Hematopoietic multipotent progenitor cell treated with erythropoietin and hydrocortisone succinate and interleukin-3 and kit ligand, for 15 days (in vitro differentiated cells): ENCODE results near the gene KLLN.
"Not testable (repeated sequence)": the region's sequence is repeated elsewhere in the genome, so short reads cannot be mapped to it uniquely, and the experiment has no call there.

ENCODE experiments used
- DNase-seq: peaks from one replicate; pipeline ENCODE4 v3.0.0-alpha.2; 2015; ENCODE audit warnings: low spot score

Gene KLLN

DNA sequence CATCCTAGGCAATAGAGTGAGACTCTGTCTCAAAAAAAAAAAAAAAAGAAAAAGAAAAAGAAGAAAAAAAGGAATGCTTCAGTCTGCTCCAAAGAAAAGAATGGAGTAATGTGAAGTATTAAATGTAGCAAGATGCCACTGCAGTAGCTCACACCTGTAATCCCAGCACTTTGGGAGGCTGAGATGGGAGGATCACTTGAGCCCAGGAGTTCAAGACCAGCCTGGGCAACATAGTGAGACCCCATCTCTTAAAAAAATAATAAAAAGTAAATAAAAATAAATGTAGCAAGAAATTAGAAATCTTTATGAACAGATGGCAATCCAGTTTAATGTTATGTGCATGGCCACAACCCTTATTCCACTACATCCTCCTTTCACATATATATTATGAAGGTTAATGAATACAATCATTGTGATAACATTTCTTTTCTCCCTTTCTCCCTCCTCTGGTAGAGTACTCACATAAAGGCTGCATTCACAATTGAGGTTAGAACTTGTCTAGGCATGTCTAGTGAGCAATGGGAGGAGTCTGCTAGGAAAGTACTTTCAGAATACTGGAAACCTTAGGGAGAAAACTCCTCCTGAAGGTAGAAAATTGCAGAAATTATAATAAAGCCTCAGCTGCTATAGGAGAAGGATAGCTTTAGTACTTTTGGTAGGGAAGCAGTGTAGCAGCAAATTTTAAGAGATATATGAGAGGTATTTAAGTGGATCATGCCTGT is 20.4 kb downstream of the KLLN start:
- peak; percentile 9 for DNase-seq

DNA sequence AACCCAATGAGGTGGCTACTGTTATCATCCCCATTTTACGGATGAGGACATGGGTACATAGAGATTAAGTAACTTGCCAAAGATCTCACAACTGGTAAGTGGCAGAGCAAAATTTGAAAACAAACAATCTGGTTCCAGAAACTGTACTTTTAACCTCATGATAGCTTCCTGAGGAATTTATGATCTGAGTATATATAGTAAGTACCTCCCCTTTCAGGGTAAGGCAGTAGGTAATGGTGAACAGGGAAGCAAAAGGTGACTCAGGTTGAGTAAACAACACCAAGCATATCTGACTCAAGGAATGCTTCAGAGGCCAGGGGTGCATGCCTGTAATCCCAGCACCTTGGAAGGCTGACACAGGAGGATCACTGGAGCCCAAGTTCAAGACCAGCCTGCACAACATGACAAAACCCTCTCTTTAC is 21.1 kb downstream of the KLLN start:
- DNase-seq = no peak

- no peak for DNase-seq
Measured at GRCh38 chr10:87841186-87841585, 22.1 kb downstream of the KLLN start.

GRCh38 chr10:87838650-87839049 is 24.7 kb downstream of the KLLN start:
- no peak for DNase-seq

- no peak for DNase-seq
Measured at GRCh38 chr10:87837445-87837844, 25.9 kb downstream of the KLLN start.

- no peak for DNase-seq
Measured at GRCh38 chr10:87836098-87836497, 27.2 kb downstream of the KLLN start.

DNA sequence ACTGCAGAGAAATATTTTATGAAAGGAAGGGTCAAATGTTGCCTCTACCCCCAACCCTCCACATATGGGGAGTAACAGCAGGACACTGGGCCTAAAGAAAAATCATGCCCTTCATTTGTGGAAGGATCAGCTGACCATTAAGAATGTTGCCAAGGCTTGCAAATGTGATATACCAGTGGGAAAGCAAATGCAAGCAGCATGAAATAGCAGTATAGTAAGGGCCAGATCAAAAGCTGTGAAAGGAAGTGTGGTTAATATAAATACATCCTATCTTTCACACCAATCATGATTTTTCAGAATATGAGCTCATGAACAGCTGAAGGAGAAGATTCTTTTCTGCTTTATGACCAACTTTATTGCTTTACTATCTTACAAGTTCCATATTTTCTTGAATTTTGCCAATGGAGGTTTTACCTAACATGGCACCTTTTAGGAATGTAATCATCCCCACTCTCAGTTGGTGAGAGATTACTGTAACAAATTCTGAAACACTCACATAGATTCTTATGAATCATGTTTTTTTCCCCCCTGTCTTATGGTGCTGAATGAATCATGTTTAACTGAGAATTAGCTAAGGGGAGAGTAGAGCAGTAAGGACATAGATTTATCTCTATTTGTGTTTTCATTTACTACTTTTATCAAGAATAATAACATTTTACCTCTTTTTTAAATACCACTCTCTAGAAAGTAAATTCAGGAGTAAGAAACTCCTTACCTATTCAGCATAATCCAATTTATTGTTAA is 33.2 kb downstream of the KLLN start:
- DNase-seq = no peak

DNA sequence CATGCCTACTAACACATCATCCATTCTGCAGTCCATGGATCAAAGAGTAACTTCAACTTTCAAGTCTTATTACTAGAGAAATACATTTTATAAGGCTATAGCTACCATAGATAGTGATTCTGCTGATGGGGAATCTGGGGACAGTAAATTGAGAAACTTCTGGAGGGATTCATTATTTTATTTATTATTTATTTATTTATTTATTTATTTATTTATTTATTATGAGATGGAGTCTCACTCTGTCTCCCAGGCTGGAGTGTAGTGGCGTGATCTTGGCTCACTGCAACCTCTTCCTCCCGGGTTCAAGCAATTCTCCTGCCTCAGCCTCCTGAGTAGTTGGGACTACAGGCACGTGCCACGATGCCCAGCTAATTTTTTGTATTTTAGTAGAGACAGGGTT is 34.3 kb downstream of the KLLN start:
- not testable (repeated sequence) for DNase-seq

- DNase-seq = no peak
Measured at GRCh38 chr10:87827681-87828080, 35.7 kb downstream of the KLLN start.

- no peak for DNase-seq
Measured at GRCh38 chr10:87826653-87827052, 36.7 kb downstream of the KLLN start.

- no peak for DNase-seq
Measured at GRCh38 chr10:87819289-87819585, 44.1 kb downstream of the KLLN start.

DNA sequence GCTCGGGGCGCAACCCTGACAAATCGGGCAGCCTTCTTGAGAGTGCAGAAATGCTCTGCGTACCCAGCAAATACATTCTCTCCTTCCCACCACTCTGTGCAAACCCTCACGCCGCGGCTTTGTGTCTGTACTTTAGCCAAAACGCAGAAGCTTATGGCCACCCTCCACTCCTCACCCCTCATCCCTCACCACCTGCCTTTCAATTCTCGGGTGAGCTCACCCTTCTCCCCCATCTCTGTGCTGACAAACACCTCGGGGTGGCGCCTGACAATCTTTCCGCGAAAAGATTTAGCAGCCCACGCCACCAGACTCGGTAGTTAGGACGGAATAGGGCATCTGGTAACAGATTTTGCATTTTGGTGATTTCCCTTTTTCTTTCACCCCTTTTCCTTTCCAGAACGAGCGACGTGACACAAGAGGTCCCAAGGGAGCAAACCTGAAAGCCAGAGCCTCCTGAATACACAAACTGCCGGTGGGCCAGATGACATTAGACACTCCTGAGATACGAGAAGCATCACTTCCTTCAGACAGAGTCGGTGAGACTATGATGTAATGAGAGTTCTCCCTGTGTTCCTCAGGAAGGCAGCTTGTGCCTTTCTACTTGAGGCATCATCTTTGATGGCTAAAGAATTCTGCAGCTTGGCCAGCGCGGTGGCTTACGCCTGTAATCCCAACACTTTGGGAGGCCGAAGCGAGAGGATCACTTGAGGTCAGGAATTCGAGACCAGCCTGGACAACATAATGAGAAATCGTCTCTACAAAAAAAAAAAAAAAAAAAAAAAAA is 44.6 kb downstream of the KLLN start:
- DNase-seq = no peak

- peak; percentile 76 for DNase-seq
Measured at GRCh38 chr10:87817609-87818504, 45.5 kb downstream of the KLLN start, which contains the start of gene ATAD1. TSS of gene ATAD1 (minus strand) at chr10:87818226. CDS start at chr10:87814599, 3,627 bp downstream.

DNA sequence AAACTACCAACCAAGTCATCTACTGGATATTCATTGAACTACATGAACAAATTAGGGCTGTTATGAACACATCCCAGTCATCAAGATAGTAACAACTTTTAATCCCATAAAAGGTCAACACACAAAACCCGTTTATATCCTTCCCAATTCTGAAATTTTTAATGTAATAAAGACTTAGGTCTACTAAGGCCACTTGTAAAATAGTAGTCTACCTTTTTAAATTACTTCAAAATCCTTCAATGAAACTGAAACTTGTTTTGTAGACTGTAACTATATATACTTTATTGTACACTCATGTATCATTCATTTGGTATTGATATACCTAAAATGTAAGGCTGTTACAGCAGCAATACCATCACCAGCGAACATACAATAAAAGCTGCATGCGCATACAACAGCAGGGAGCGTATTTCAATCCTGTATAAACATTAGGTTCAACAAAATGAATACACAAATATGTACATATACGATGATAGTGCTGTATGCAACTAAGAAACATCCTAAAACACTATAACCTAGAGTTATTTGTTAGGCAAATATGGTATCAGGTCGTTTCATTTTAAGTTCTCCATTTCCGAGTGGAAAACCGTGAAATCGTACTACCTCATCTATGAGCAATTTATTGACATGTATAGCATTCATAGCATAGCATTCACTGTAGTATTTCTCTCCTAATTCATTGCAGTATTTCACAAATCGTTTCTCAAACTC is 46.3 kb downstream of the KLLN start:
- peak; percentile 26 for DNase-seq

GRCh38 chr10:87816163-87816897 is 47.0 kb downstream of the KLLN start:
- DNase-seq = no peak
